Embryonic facial prominence (tissue), 1 donor: Measurements from ENCODE around the gene KAT6B.
"Not testable (repeated sequence)": the region's sequence is repeated elsewhere in the genome, so short reads cannot be mapped to it uniquely, and the experiment has no call there.

Experiments
- DNase-seq: peaks from one replicate; pipeline ENCODE4 v3.0.0-alpha.2; 2016; ENCODE audit errors: extremely low spot score

Gene KAT6B

DNA sequence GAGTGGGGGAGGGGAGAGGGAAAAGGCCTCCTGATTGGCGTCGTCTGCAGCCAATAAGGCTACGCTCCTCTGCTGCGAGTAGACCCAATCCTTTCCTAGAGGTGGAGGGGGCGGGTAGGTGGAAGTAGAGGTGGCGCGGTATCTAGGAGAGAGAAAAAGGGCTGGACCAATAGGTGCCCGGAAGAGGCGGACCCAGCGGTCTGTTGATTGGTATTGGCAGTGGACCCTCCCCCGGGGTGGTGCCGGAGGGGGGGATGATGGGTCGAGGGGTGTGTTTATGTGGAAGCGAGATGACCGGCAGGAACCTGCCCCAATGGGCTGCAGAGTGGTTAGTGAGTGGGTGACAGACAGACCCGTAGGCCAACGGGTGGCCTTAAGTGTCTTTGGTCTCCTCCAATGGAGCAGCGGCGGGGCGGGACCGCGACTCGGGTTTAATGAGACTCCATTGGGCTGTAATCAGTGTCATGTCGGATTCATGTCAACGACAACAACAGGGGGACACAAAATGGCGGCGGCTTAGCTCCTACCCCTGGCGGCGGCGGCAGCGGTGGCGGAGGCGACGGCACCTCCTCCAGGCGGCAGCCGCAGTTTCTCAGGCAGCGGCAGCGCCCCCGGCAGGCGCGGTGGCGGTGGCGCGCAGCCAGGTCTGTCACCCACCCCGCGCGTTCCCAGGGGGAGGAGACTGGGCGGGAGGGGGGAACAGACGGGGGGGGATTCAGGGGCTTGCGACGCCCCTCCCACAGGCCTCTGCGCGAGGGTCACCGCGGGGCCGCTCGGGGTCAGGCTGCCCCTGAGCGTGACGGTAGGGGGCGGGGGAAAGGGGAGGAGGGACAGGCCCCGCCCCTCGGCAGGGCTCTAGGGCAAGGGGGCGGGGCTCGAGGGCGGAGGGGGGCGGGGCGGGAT lies at the start of gene KAT6B:
TSS of gene KAT6B (plus strand) at position 459 of the 903 bp plus-strand sequence. CDS start 16,258 bp downstream, outside the sequence.
- DNase-seq: peak; percentile 100

DNA sequence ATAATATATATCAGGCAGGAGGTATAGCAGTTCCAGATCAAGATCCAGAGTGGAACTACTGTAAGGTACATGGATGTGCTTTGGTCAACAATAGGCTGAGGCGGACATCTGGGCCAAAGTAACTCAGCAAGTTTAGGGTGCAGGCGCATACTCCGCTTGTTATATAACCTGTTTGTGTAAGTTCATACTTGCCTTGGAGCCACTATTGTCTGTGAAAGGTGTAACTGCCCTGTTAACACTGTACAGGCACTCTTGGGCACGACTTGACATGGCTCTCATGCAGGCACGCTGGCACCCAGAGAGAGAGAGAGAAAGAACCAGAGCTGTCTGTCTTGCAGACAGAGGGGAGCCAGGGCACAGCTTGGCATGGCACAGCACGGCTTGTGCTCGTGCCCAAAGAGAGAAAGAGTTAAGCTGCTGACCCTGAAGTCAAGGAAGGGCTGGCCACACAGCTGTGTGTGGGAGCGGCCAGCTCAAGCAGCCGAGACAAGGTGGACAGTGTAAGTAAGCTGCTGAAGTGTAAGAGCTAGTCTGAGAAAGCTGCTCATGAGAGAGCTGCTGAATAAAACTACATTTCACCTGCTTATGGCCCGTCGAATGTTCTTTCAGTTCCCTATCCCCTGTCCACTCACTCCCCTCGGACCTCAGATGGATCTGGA lies 47.8 kb upstream of the KAT6B start:
- no peak for DNase-seq

DNA sequence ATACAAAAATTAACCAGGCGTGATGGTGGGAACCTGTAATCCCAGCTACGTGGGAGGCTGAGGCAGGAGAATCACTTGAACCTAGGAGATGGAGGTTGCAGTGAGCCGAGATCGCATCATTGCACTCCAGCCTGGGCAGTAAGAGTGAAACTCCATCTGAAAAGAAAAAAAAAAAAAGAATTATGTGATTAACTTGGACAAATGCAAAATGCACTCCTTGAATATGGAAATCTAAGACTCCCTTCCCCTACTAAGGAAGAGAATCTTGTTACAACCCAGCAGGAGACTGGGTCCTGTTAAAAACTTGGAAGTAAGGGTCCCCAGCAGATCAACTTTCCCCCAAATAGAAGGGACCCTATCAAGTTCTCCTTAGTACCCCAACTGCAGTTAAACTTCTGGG lies 44.5 kb upstream of the KAT6B start:
- DNase-seq: not testable (repeated sequence)

DNA sequence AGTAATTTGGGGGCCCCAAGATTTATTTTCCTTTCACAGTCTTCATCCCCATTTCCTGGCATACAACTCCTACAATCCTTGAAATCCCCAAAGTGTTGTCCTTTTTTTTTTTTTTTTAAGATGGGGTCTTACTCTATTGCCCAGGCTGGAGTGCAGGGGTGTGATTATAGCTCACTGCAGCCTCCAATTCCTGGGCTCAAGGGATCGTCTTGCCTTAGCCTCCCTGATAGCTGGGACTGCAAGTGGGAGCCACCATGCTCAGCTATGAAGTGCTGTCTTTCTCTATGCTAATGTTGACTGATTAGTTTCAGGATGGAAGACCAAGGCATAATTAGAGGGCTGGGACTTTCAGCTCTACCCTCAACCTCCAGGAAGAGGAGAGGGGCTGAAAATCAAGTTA lies 41.9 kb upstream of the KAT6B start:
- no peak for DNase-seq

DNA sequence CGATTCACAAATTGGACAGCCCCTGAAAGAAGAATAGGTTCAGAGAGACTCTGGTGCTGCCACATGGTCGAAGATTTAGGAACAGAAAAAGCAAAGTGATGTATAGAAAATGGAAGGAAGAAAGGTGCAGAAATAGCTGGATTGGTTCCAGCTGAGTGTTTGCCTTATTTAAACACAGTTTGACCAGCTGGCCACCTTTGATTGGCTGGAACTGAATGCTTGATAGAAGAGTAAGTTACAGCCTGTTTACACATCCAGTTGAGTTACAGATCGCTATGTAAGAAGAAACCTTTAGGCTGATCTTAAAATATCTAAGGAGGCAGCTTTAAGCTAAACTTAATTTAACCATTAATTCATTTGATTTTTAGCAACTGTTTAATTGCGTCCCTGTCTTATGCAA lies 40.3 kb upstream of the KAT6B start:
- no peak for DNase-seq

DNA sequence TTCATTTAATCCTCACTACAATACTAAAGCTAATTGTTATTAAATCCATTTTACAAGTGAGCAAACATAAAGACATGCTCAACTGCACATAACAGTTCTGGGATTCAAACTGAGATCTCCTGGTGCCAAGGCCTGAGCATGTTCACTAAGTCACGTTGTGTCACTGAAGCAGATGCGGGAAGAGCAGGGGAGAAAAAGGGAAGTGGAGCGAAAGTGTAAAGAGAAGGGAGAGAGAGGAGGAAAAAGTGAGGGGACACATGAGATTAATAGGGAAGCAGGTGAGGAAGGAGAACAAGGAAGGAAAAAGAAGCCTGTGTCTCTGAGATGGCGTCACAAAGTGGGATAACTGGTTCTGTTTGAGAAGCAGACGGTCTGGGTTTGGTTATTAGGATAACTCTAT lies 38.9 kb upstream of the KAT6B start:
- DNase-seq: no peak

DNA sequence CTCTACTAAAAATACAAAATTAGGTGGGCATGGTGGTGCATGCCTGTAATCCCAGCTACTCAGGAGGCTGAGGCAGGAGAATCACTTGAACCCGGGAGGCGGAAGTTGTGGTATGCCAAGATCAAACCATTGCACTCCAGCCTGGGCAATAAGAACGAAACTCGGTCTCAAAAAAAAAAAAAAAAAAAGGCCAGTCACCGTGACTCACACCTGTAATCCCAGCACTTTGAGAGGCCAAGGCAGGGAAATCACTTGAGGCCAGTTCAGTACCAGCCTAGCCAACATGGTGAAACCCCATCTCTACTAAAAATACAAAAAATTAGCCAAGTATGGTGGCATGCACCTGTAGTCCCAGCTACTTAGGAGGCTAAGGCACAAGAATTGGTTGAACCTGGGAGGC lies 34.4 kb upstream of the KAT6B start:
- not testable (repeated sequence) for DNase-seq

DNA sequence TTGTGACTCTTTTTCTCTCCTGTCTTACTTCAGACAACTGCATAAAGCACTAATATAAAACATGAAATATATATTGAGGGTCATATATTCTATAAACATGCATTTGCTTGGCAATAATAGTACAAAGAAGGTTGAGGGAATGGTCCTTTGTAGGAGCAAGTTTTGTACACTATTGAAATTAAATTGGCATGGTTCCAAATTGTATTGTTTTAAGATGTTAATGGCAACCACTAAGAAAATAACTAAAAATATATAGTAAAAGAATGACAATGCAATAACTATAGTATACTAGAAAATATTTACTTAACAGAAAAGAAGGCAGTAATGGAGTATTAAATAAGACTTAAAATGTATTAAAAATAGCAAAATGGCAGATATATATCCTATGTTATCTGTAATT lies 33.7 kb upstream of the KAT6B start:
- DNase-seq: no peak

DNA sequence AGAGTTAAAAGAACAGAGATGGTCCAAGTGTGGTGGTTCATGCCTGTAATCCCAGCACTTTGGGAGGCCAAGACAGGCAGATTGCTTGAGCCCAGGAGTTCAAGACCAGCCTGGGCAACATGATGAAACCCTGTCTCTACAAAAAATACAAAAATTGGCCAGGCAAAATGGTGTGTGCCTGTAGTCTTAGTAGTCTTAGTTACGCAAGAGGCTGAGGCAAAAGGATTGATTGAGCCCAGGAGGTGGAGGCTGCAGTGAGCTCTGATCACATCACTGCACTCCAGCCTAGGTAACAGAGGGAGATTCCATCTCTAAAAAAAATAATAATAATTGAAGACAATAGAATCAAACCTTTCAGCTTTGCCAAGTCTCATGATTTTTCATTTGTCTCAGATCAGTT lies 33.2 kb upstream of the KAT6B start:
- not testable (repeated sequence) for DNase-seq

DNA sequence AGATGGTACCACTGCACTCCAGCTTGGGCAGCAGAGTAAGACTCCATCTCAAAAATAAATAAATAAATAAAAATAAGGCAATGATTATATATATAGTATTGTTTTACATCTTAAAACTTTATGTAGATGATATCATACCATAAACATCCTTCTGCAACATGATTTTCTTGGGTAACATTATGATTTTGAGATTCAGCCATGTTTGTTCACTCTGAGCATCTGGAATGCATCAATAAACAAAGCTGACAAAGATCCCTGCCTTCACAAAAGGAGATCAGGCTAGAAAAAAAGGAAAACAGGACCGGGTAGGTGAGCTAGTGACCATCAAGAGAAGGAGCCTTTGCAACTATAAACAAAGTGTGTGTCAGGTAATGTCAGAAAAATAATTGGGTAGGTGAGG lies 31.9 kb upstream of the KAT6B start:
- DNase-seq: no peak

DNA sequence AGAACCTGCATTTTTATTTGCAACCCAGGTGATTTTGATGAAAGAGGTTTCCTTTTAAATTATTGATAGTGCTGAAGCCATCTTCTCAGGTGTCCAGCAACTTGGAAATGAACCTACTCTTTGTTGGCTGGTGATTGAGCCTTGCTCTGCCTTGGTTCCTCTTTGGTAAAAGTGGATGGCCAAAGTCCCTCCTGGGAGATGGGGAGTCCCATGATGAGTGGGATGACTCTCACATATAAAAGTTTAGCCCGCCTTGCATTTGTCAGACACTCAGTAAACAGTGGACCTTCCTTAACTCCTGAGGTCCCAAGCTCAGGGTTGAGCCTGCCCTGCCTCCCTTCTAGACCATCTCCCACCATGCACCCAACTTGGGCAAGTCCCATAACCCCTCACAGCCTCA lies 28.9 kb upstream of the KAT6B start:
- no peak for DNase-seq

DNA sequence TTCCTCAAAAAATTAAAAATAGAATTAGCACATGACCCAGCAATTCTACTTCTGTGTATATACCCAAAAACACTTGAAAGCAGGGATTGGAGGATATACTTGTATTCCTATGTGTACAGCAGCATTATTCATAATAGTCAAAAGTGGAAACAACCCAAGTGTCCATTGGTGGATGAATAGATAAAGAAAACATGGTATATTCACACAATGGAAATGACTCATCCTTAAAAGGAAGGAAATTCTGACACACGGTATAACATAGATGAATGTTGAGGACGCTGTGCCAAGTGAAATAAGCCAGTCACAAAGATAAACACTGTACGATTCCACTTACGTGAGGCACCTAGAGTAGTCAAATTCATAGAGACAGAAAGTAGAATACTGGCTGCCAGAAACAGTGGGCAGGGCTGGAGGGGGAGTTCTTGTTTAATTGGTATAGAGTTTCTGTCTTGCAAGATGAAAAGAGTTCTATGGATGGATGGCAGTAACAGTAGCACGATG lies 26.6 kb upstream of the KAT6B start:
- DNase-seq: no peak

DNA sequence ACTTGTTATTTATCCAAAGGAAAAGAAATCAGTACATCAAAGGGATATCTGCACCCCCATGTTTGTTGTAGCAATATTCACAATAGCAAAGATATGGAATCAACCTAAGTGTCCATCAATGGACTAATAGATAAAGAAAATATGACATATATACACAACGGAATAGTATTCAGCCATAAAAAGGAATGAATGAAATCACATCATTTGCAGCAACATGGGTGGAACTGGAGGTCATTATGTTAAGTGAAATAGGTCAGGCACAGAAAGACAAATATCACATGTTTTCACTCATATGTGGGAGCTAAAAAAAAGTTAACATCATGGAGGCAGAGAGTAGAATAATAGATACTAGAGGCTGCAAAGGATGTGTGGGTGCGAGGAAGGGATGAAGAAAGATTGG lies 25.0 kb upstream of the KAT6B start:
- DNase-seq: no peak

DNA sequence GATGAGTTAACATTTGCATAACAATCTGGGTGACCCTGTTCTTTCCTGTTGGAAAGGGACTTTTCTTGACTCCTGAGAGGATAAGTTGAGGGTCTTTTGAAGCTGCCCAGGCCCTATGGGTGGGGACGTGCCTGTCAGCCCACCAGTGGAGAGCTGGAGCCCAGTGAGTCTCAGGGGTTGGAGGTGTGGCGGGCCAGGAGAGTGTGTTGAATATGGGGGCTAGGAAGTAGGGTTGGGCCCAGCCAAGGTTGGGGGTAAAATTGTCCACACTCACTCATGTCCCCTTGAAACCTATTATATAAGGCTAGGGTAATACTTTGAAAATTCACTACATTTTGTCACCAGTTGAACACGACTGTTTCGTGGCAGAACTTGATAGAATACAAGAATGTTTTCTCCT lies 17.9 kb upstream of the KAT6B start:
- no peak for DNase-seq

DNA sequence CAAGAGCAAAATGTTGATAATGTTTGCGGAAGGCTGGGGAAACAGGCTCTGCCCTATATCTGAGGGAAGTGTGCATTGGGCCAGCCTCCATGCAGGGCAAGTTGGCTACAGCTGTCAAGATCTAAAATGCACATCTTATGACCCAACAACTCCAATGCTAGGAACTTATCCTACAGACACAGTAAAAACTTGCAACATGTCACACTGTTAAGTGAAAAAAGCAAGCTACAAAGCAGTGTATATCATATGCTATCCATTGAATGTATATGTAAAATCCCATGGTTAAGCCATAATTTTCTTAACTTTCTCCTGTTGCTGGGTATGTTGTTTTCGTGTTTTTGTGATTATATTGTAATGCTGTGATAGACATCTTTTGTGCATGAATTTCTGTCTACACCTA lies 16.3 kb upstream of the KAT6B start:
- DNase-seq: no peak

DNA sequence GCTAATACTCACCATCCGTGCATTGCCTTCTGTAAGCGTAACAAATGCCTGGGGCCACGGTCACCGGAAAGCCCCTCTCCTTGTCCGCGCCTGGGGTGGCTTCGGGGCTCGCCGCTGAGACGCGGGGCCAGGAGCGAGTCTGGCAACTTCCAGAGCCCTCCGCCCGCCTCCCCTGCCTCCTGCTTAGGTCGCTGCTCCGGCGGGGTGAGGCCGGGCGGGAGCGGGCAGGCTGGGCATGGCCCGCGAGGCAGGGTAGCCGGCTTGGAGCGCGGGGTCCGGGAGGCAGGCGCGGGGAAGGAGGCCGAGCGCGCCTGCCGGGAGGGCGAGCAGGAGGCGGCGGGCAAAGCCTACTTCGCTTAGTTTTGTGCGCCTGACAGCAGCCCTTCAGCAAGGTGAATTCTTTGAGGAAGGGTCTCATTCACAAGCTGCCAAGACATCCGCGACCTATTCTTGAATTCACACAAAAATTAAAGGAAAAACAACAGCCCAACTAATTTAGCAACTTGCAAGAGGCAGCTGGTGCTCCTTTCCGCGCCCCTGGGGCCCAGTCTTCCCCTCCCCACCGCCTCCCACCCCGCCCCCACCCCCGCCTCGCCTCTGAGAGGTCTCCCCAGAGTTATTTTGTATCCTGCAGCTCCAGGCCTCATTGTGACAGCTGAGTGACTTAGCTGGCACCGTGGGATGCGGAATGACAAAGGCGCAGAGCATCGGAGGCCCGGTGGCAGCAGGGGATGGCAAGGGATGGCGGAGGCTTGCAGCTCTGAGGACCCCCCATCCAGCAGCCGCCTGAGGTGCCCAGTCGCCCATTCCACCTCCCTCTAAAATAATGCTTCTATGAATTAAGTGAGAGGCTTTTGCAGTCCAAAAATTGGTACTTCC lies 12.8 kb upstream of the KAT6B start:
- DNase-seq: no peak

DNA sequence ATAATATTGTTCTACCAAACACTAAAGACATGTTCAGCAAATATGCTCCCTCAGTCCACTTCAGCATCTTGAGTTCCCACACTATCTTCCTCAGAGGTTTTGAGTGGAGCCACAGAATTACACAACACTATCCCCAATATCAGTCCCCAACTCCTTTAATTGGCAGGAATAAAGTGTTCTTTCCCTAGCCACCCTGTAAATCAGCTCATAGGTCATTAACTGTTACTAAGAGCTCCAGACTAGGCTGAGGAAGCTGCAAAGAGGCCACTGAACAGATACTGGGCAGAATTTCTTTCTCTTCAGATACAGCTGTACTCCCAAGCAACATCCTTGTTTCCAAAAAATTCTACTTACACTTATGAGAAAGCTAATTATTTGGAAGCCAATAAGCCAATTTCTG lies 11.6 kb upstream of the KAT6B start:
- no peak for DNase-seq

DNA sequence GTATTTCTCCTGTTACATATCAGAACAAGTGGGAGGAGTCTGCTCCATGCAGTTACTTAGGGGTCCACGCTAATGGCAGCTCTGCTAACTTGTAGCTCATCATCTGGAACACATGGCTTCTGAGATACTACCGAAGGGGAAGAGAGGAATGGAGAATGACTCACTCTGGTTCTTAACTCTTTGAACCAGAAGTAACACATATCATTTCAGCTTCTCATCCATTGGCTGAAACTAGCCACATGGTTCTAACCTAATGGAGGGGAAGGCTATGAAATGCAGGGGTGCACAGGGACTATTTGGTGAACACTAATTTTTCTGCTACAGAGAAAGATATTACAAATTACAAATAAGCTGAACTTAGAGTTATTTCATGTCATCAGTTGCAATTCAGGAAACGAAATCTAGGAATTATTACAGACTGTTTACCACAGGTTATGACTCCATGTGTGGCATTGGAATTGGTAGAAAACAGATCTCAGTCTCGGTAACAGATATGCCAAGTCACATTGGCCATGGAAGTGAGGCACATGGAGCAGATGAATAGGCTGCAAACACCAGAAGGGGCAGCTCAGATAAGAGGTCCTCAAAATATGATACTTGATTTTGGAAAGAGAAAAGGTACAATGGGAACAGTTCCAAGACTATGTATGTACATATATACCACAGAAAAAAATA lies 9.4 kb upstream of the KAT6B start:
- no peak for DNase-seq

DNA sequence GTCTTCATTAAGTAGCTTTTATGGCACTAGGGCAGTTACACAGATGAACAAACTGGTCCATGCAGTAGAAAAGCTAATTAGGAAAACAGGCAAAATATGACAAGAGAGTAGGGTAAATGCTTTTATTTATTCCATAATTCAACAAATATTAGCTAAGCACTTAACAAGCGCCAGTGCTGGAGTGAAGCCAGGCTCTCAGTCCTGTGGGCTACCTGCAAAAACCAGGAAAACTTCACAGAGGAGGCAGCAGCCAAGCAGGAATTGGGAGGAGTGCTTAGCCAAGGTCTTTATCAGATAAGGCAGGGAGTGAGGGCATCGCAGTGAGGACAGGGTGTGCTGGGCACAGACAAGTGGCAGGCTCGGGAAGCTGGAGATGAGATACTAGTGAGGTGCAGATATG lies 4.9 kb upstream of the KAT6B start:
- no peak for DNase-seq

DNA sequence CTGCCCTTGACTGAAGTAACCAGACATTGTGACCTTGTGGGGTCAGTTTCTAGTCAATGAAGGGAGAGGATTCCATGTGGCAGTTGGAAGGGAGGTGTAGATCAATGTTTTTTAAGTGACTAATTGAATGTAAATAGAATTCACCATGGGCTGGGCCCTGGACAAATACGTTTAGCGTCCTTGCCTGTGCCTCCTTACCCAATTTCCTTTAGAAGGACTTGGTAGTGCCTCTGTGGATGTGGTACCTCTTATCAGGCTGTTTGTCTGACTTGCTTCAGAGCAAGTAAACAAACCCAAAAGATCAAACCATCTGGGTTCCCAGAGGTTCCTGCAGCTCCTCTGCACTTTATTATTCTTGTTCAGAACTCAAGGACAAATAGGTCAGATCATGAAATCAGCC lies 4.3 kb upstream of the KAT6B start:
- DNase-seq: no peak

DNA sequence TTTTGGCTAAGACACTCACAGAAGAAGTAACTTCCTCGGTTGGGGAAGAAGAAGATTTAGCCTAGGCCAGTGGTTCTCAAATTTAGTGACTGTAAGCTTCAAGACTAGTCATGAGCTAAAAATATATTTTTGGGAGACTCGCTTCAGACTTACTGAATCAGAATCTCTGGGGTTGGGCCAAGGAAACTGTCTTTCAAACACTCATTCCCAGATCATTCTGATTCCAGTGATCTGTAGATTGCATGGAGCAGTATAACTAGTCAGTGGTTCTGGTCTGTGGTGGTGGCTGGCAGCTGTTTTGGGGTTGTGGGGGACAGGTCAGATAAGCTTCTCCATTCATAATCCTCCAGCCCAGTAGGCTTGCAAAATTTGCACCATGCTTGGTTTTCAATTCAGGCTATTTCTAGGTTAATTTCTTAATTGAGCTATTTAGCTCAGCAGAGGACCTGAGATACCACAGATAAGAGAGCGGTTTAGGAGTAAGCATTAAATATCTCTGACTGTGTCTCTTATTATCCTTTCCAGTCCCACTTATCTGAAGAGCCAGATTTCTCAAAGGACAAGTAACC lies 3.8 kb upstream of the KAT6B start:
- DNase-seq: no peak
